Measurements from ENCODE around the gene RAB37. TPM values are rescaled to one million over a fixed set of nuclear protein-coding genes. Genes with fewer than 3 reads are reported as not detected.
A peak's percentile ranks its signal among the peaks of the same experiment; 100 is the strongest.

The RAB37 gene
- total RNA-seq, 3 donors from 2014 or later (not counting 1 experiment from before 2014, with no cell fraction given), result 150 to 184 (median 169) TPM

DNA sequence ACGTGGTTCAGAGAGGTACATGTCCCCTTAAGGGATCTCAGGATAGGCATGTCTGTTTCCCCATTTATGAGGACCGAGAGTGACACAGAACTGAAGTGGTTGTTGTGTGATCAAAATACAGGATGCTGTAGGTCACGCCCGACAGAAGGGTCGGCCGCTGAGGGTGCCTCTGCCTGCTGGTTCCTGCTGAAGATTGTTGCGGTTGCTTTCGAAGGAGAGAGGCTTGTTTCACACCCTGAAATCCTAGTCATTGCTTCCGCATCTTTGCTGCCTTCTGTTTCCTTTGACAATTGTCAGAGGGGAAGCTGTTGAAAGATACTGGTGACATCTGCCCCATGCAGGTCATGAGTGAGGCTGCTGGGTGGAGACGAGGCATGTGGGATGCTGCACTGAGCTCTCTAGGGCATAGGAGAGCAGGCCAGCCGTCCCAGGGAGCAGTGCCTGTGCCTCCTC, 42.9 kb downstream of the RAB37 start:
- Mint-ChIP-seq H3K36me3 (no peaks in the 10 kb centered on the region), H3K9me3 (no peaks in the 10 kb centered on the region), H3K27me3 (ENCODE audit: low read depth in 2 of 2) (no peaks in the 10 kb centered on the region), H3K27ac (peak overlapping the region; percentile 86 to 92), H3K4me1 (peaks cover 44 to 50% of the 10 kb centered on the region in 2 donors), H3K4me3 (peak overlapping the region; percentile 77)
- ATAC-seq (peak; percentile 32 to 75 (median 33)), DNase-seq (peak; percentile 36 to 84)
- 32% methylated on average over 11 of the region's 11 CpGs for WGBS (ENCODE audit: insufficient coverage)
- Histone ChIP-seq H3K4me1 (ENCODE audit: control insufficient read depth, insufficient read depth, low read length) (peaks cover 59% of the 10 kb centered on the region), H3K36me3 (ENCODE audit: control insufficient read depth, insufficient read depth, low read length) (no peaks in the 10 kb centered on the region), H3K27me3 (ENCODE audit: control insufficient read depth, insufficient read depth, low read length) (no peaks in the 10 kb centered on the region), H3K4me3 (ENCODE audit: low read length) (no peak overlapping the region), H3K9me3 (ENCODE audit: control insufficient read depth, insufficient read depth, low read length) (no peaks in the 10 kb centered on the region), H3K27ac (ENCODE audit: low read length) (peak overlapping the region; percentile 62)
- intact Hi-C loops (cut with micrococcal nuclease), result no loop called here
- TF ChIP-seq, protein P1, sequence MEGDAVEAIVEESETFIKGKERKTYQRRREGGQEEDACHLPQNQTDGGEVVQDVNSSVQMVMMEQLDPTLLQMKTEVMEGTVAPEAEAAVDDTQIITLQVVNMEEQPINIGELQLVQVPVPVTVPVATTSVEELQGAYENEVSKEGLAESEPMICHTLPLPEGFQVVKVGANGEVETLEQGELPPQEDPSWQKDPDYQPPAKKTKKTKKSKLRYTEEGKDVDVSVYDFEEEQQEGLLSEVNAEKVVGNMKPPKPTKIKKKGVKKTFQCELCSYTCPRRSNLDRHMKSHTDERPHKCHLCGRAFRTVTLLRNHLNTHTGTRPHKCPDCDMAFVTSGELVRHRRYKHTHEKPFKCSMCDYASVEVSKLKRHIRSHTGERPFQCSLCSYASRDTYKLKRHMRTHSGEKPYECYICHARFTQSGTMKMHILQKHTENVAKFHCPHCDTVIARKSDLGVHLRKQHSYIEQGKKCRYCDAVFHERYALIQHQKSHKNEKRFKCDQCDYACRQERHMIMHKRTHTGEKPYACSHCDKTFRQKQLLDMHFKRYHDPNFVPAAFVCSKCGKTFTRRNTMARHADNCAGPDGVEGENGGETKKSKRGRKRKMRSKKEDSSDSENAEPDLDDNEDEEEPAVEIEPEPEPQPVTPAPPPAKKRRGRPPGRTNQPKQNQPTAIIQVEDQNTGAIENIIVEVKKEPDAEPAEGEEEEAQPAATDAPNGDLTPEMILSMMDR (IDR thresholded peaks at IDR 0.05), result no peak

DNA sequence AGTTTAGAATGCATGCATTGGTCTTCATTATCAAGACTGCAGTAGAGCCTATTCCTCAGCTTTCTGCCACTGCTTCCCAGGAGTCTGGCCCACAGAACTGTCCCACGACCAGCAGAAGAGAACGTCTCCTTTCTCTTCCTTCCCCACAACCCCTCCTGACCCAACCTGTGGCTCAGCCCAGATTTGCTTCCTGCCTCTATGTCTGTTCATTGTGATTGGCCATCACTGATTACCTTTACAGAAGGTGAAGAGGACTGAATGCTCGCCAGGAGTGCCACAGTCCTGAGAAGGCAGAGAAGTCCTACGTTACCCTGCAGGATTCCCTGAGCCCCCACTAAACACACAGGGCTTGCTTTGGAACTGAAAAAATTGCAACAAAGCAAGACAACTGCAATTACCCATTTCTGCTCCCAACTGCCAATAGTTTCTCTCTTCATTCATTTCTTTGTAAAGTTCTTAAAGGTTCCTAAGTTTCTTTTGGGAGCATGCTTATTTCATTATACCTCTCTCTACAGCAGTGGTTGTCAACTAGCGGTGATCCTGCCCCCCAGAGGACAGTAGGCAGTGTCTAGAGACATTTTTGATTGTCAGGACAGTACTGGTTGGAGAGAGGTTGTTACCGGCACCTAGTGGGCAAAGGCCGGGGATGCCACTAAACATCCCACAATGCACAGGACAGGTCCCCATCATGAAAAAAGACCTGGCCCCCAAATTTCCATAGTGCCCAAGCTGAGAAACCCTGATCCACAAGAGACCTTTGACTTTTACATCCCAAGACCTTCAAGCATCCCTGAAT, 43.6 kb downstream of the RAB37 start:
- Histone ChIP-seq H3K9me3 (ENCODE audit: control insufficient read depth, insufficient read depth, low read length) (no peaks in the 10 kb centered on the region), H3K27me3 (ENCODE audit: control insufficient read depth, insufficient read depth, low read length) (no peaks in the 10 kb centered on the region), H3K4me1 (ENCODE audit: control insufficient read depth, insufficient read depth, low read length) (peaks cover 56% of the 10 kb centered on the region), H3K36me3 (ENCODE audit: control insufficient read depth, insufficient read depth, low read length) (peaks cover 2% of the 10 kb centered on the region), H3K27ac (ENCODE audit: low read length) (peak overlapping the region; percentile 62), H3K4me3 (ENCODE audit: low read length) (no peak overlapping the region)
- Mint-ChIP-seq H3K27me3 (ENCODE audit: low read depth in 2 of 2) (no peaks in the 10 kb centered on the region), H3K36me3 (no peaks in the 10 kb centered on the region), H3K4me1 (peaks cover 40 to 46% of the 10 kb centered on the region in 2 donors), H3K4me3 (peak overlapping the region; percentile 71), H3K27ac (peak overlapping the region; percentile 86 to 92), H3K9me3 (no peaks in the 10 kb centered on the region)
- DNase-seq, result peak; percentile 35 to 67
- peak; percentile 57 to 61 (median 61) for ATAC-seq
- intact Hi-C loops (cut with micrococcal nuclease), result loop anchor here (1.0 kb wide), 2 partner anchors 36 to 123 kb away; no protein-coding TSS in a partner anchor
- 44% methylated on average over 6 of the region's 7 CpGs for WGBS (ENCODE audit: insufficient coverage)
- TF ChIP-seq, protein P1 (IDR thresholded peaks at IDR 0.05), result peak; percentile 69

DNA sequence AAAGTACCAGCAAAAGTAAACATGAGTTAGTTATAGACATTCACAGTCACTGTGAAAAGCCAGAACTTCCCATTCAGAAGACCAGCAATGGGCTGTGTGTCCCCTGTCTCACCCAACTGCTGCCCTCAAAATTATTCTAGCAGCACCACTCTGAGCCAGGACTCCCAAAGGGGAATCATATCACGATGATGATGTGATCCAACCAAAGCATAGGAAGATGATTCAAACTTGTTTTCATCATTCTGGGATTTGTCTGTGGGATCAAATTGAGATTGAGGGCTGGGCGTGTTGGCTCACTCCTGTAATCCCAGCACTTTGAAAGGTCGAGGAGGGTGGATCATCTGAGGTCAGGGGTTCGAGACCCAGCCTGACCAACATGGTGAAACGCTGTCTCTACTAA, 45.5 kb downstream of the RAB37 start:
- H3K27ac Mint-ChIP-seq, result no peak overlapping the region
- no peak overlapping the region for H3K4me3 Mint-ChIP-seq
- no peaks in the 10 kb centered on the region for H3K27me3 ChIP-seq (ENCODE audit: control insufficient read depth, insufficient read depth, low read length)
- H3K36me3 Mint-ChIP-seq, result no peaks in the 10 kb centered on the region
- intact Hi-C loops (cut with micrococcal nuclease), result no loop called here
- WGBS (ENCODE audit: insufficient coverage), result 95% methylated on average over 5 of the region's 5 CpGs
- no peak overlapping the region for H3K27ac ChIP-seq (ENCODE audit: low read length)
- H3K4me3 ChIP-seq (ENCODE audit: low read length), result no peak overlapping the region
- TF ChIP-seq, protein P1 (IDR thresholded peaks at IDR 0.05), result no peak
- peaks cover 51% of the 10 kb centered on the region for H3K4me1 ChIP-seq (ENCODE audit: control insufficient read depth, insufficient read depth, low read length)
- DNase-seq (no peak), ATAC-seq (no peak)
- no peaks in the 10 kb centered on the region for H3K27me3 Mint-ChIP-seq (ENCODE audit: low read depth in 2 of 2)
- H3K9me3 ChIP-seq (ENCODE audit: control insufficient read depth, insufficient read depth, low read length), result no peaks in the 10 kb centered on the region
- peaks cover 24 to 42% of the 10 kb centered on the region in 2 donors for H3K4me1 Mint-ChIP-seq
- no peaks in the 10 kb centered on the region for H3K9me3 Mint-ChIP-seq
- H3K36me3 ChIP-seq (ENCODE audit: control insufficient read depth, insufficient read depth, low read length), result peaks cover 8% of the 10 kb centered on the region

Data from natural killer cell (primary cell).